T-helper 9 cell (primary cell): ENCODE results near the gene ITGB5.
"Not testable (repeated sequence)": the region's sequence is repeated elsewhere in the genome, so short reads cannot be mapped to it uniquely, and the experiment has no call there.

ENCODE experiments used
- DNase-seq: peaks from one replicate; pipeline ENCODE4 v3.0.0-alpha.2; 2020

Gene ITGB5

GRCh38 chr3:124834723-124835718, 52.1 kb downstream of the ITGB5 start:
- DNase-seq, result peak; percentile 19

GRCh38 chr3:124833710-124834332, 53.3 kb downstream of the ITGB5 start:
- DNase-seq, result no peak

GRCh38 chr3:124832782-124833709, 54.1 kb downstream of the ITGB5 start:
- DNase-seq, result no peak

GRCh38 chr3:124831628-124832199, 55.5 kb downstream of the ITGB5 start:
- no peak for DNase-seq

GRCh38 chr3:124829819-124830554, 57.2 kb downstream of the ITGB5 start:
- no peak for DNase-seq

GRCh38 chr3:124829178-124829818, 57.9 kb downstream of the ITGB5 start:
- DNase-seq, result no peak

GRCh38 chr3:124827476-124828206, 59.5 kb downstream of the ITGB5 start:
- not testable (repeated sequence) for DNase-seq

GRCh38 chr3:124826703-124827102, 60.5 kb downstream of the ITGB5 start:
- DNase-seq, result no peak

- no peak for DNase-seq
Observed at GRCh38 chr3:124824286-124824915, 62.8 kb downstream of the ITGB5 start.

- no peak for DNase-seq
Observed at GRCh38 chr3:124823648-124824047, 63.5 kb downstream of the ITGB5 start.

GRCh38 chr3:124823206-124823605, 64.0 kb downstream of the ITGB5 start:
- DNase-seq, result no peak

GRCh38 chr3:124821356-124821755, 65.8 kb downstream of the ITGB5 start:
- DNase-seq, result no peak

GRCh38 chr3:124818398-124819091, 68.6 kb downstream of the ITGB5 start:
- DNase-seq, result no peak

GRCh38 chr3:124817079-124817478, 70.1 kb downstream of the ITGB5 start:
- DNase-seq, result no peak

- DNase-seq, result no peak
Observed at GRCh38 chr3:124816206-124816605, 71.0 kb downstream of the ITGB5 start.

- DNase-seq, result no peak
Observed at GRCh38 chr3:124815781-124816180, 71.4 kb downstream of the ITGB5 start.

GRCh38 chr3:124814620-124815421, 72.3 kb downstream of the ITGB5 start:
- no peak for DNase-seq

GRCh38 chr3:124813541-124813940, 73.6 kb downstream of the ITGB5 start:
- no peak for DNase-seq
